Hepatic stellate cell (primary cell): Measurements from ENCODE around the gene PSMB10.
A peak's percentile ranks its signal among the peaks of the same experiment; 100 is the strongest.
"Not testable (repeated sequence)": the region's sequence is repeated elsewhere in the genome, so short reads cannot be mapped to it uniquely, and the experiment has no call there.

Source experiments
- DNase-seq: peaks from one replicate; pipeline ENCODE4 v3.0.0; 2011; ENCODE audit warnings: low spot score

The PSMB10 gene

DNA sequence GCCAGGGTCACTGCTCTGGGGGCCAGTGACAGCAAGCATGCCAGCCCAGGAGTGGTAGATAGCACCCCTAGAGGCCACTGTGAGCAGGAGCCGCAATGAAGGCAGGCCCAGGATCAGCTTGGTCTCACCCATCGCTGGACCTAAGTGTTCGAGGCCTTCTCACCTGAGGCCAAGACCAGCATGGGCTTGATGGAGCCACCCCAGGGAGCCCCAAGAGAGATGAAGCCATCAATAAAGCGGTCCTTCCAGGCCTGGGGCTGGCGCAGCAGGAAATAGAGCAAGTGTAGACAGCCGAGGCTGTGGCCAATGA lies 5.5 kb upstream of the PSMB10 start:
- DNase-seq, result peak; percentile 66

DNA sequence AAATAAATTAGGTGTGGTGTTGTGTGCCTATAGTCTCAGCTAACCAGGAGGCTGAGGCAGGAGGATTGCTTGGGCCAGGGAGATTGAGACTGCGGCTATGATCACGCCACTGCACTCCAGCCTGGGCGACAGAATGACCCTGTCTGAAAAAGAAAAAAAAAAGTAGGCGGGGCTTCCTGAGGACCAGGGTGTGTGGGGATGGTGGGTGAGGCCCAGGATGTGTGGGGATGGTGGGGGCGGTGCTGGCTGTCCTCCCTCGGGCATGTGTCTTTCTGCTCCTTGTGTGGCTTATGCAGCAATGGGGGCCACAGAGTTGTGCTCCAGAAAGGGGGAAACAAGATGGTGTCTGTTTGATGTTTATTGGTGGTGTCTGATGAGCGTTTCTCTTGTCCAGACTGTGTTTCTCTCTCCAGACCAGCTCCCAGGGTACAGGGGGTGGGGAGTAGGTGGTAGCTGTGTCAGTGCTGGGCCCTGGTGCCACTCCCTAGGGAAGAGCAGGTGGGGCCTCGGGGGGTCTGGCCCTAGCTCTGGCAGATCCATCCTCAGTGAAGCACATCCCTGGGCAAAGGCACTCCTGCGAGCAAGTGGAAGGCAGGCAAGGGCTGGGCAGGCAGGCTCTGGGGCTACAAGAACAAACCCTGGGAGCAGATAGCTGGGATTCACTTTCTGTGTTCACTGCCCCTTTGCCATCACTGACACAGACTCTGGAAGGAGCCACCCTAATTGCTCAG lies 5.0 kb upstream of the PSMB10 start:
- DNase-seq, result no peak

DNA sequence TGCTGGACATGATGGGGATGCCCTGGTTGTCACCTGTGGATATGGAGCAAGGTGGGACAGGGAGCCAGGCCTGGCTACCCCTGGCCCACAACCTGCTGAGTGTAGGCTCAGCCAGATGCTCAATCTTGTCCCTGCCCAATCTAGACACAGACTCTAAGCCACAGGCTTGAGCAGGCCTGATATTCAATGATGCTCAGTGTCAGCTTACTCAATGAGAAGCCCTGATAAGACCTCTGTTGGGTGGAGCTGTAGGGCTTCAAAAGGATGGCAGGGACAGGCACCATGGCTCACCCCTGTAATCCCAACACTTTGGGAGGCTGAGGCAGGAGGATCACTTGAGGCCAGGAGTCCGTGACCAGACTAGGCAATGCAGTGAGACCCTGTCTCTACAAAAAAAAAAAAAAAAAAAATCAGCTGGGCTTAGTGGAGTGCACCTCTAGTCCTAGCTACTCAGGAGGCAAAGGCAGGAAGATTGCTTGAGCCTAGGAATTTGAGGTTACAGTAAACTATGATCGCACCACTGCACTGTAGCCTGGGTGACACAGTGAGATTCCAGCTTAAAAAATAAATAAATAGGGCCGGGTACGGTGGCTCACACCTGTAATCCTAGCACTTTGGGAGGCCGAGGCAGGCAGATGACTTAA lies 3.9 kb upstream of the PSMB10 start:
- DNase-seq, result no peak

DNA sequence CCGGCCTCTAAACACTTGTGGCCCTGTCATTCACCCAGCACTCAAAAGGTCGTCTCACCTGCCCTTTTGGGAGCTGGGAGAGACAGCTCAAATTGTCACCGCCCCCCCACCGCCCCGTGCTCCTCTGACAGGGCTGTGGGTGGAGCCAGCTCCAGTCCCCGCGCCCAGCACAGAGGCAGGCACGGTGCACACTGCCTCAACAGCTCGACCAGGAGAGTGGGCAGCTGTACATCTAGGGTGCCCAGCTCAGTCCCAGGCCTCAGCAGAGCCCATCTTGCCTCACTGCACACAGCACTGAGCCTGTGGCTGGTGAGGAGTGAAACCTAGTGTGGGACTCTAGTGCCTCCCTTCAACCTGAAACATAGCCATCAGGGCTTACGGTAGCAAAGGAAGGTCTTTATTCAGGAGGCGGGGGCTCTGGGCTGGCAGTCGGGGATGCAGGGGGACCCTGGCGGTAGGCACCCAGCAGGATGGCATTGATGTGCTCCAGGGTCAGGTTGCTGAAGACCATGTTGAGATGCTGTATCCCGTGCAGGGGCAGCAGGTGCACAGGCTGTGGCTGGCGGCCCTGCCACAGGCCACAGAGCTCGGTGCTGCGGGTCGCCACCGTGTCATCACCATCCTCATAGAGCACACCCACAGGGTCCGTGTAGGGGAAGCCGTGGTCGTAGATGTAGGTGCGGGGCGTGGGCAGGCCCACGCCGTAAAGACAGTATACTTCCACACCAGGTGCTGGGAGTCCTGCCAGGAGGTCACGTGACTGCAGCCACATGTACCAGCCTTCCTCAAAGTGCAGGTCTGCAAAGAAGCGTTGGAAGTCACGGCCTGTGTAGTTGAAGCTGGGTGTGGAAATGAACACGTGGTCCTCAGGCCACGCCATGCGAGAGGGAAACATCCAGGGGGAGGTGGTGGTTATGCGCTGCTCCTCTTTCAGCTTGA lies 3.1 kb upstream of the PSMB10 start:
- DNase-seq, result no peak

DNA sequence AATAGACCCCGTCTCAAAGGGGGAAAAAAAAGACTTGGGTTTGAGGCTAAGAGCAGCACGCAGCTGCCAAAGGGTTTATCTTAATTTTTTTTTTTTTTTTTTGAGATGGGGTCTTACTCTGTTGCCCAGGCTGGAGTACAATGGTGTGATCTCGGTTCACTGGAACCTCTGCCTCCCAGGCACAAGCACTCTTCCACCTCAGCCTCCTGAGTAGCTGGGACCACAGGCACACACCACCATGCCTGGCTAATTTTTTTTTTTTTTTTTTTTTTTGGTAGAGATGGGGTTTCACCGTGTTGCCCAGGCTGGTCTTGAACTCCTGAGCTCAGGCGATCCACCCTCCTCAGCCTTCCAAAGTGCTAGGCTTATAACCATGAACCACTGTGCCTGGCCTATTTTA lies 1.1 kb upstream of the PSMB10 start:
- DNase-seq, result not testable (repeated sequence)

DNA sequence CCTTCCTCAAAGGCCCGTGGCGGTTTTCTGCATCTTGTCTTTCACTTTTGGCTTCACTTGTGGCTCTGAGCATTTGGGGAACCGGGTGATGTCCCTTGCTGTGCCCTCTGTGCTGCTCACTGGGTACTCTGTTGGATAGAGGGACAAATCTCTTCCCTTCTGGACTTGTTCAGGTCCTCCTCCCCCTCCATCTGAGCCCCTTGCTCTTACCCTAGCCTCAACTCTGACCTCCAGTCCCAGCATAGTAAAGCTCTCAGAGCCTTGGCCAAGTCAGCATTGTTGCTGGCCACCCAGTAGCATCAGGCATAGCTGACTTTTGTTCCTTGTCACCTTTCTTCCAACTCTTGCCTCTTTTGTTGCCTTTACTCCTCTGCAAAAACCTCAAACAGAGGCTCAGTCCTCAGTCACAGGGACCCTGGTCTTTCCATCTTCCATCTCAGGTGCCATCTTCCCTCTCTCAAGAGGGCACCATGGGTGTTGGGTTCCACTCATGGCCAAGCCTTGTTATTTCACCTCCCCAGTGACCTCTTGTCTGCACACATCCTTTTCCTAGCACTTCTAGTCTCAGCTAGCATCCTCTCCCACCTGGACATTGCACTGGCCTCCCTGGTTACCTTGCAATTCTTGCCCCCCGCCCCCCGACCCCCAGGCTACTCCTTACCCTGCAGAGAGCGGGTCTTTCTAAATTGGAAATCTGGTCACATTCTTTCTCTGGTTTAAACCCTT lies 393 bp upstream of the PSMB10 start:
- no peak for DNase-seq

DNA sequence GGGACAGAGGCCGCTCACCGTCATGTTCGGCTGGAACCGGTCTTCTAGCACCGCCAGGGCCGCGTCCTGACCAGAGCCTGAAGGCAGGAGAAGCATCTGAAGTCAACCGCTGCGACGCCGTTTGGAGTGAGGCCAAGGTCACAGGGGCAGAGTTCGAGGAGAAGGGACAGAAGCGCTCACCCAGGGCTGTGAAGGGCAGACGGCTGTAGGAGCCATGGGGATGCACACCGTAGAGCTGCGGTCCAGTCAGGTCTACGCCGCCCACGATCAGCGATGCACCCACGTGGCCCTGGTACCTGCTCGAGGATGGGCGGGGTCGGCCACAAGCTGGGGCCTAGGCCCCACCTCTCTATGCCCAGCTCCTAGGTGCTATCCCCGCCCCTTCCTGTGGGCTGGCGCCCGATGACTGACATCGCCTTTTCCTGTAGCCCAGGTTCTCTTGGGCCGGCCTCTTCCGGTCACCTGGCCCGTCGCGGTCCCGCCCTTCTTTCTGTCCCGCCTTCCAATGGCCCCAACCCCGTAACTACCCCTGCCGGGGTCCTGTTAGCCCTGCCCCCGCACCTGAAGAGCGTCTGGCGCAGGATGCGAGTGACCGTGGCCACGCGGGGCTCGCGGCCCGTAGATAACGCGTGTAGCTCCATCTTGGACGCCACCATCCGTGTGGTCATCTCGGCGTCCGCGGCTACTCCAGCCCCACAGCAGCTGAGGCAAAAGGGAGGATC lies 1.1 kb downstream of the PSMB10 start:
- DNase-seq, result peak; percentile 99

DNA sequence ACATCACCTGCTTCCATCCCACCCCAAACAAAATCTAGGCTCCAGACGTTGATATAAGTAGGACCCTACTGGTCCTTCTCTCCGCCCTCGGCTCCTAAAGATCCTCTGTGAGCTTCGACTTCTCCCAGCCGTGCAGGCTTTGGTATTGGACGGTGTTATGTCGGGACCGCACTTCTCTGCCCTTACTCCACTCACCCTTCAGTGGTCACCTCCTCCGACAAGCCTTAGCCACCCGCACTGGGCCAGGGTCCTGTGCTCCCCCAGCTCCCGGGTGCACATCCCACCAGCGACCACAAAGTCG lies 1.6 kb downstream of the PSMB10 start:
- DNase-seq, result no peak

DNA sequence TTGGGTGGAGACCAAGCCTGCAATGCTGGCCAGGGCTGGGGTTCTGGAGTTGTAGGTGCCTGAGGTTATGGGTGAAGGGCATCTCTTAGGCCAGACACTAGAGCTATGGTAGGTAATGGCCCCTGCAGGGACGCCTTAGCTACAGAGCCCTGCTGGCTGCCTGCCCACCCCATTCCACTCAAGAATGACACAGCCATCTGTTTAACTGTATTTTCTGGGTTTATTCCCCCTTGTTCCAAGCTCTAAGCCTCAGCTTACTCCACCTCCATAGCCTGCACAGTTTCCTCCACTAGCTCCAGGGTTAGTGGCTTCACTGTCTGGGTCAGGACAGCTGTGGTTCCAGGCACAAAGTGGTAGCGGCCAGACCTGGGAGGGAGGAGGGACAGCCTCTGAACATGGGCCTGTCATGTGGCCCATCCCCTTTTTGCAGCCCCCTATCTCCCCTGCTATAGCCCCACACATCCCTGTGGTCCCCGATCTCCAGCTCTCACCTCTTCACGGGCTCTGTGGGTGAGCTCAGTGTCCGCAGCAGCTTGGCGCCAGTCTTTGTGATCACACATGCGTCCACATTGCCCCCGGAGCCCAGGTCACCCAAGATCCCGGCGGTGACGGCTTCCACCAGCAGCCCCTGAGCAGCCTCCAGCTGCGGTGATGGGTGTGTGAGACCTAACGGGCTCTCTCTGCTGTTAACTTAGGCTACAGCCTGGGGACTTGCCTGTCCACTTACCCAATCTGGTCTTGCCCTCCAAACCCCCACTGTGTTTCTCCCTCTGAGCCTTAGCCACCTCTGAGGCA lies 2.1 kb downstream of the PSMB10 start:
- DNase-seq, result no peak

DNA sequence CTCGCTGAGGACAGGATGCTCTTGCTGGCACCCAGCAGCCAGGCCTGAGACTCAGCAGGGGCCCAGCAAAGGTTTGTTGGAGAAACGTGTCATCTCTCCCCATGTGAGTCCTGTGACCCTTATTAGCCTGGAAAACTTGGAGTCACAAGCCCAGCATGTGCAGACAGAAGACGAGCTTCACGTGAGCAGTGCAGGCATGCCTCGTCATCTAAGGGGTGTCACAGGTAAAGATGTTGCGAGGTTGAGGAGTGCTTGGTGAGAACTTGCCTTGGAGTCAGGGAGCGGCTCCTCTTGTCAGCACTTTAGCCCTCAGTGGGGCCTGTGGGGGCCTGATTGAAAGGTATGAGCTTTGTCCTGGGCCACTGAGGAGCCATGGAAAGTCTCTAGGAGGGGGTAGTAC lies 2.8 kb downstream of the PSMB10 start:
- no peak for DNase-seq

DNA sequence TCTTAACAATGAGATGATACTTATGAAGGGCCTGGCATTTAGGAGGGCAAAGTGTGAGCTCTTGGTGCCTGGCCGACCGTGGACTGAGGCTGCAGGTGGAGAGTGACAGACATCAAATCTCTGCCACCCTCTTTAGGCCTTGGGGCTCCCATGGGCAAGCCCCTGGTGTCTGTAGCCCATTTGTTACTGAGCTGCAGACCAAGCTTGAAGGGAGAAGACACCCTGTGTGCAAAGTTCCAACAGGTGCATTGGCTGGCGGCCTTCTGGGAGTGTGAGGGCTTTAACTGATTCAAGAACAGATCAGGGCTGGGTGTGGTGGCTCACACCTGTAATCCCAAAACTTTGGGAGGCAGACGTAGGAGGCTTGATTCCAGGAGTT lies 4.2 kb downstream of the PSMB10 start:
- DNase-seq, result no peak

DNA sequence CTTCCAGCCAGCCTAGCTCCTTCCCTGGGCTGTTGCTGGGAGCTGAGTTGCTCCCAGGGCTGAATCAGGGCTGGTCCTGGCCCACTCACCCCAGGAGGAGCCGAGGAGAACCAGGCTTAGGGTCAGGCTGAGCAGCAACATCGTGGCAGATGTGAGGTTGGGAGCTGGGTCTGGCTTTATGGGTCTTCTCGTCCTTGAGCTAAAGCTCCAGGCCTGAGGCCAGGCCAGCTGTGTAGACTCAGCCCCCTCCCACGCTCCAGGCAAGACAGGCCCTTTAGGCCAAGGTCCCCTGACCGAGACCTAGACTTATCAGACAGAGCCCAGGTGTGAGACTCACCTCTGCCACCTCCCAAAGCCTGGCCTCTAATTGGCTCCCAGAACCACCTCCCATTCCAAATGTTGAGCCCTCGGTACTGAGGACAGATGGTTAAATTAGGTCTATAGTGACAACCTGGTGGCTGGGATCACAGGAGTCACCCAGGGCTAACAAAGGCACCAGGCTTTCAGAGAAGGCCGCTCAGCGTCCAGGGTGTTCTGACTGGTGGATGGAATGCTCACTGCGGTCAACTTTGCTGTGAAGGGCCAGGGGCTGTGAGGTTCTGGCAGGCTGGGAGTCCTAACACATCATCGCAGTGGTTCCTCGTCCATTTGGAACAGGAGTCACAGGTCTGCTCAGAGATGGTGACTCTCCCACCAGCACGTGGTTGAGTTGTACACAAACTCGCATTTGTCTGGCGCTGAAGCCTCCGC lies 4.8 kb downstream of the PSMB10 start, which contains the start of gene CTRL:
Gene CTRL, minus strand, starts transcription at position 151 of the 750 bp plus-strand sequence. Its CDS starts 10 bp downstream, at position 141.
- DNase-seq, result no peak

DNA sequence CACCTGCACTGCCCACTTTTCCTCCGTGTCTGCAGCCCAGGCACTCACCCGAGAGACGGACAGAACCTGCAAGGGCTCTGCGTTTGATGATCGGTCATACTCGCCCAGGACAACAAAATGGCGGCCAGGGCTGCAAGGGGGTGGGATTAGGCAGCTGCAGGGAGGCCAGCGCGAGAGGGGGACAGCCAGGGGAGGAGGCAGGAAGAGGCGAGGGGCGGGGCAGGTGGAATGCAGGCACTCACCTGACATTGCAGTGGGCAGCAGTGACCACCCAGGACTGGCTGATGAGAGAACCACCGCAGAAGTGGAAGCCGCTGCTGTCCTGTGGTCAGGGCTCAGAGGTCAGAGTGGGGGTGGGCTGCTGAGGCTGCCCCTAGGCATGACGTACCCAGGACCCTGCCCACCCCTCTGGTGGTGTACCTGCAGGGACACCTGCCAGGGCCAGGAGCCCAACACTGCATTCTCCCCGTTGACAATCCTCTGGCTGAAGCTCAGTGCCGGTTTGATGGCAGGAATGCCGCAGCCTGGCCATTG lies 5.9 kb downstream of the PSMB10 start:
- no peak for DNase-seq

DNA sequence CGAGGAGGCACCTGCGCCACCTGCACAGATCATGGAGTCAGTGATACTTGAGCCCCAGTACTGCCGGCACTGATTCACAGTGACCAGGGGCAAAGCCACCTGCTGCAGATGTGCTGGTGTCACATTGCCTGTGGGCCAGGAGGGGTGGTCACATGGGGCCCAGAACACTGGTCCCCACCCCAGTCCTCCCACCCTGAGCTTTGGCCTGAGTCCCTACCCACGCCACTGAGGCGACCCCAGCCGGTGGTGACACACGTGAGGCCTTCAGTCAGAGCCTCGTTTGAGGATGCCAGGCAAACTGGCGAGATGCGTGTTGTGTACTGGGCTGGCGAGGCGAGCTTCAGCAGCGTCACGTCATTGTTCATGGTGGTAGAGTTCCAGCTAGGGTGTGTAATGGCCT lies 6.5 kb downstream of the PSMB10 start:
- DNase-seq, result no peak

DNA sequence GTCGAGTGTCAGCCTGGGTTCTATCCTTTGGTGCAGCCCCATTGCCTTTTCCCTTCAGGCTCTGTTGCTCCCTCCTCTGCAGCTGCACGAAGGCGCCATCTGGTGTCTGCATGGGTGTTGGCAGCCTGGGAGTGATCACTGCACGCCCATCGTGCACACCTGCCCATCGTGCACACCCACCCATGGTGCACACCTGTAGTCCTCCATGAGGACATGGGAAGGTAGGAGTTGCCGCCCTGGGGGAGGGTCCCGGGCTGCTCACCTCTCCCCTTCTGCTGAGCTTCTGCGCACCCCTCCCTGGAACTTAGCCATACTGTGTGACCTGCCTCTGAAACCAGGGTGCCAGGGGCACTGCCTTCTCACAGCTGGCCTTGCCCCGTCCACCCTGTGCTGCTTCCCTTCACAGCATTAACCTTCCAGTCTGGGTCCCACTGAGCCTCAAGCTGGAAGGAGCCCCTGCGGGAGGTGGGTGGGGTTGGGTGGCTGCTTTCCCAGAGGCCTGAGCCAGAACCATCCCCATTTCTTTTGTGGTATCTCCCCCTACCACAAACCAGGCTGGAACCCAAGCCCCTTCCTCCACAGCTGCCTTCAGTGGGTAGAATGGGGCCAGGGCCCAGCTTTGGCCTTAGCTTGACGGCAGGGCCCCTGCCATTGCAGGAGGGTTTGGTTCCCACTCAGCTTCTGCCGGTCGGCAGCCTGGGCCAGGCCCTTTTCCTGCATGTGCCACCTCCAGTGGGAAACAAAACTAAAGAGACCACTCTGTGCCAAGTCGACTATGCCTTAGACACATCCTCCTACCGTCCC lies 7.9 kb downstream of the PSMB10 start:
- DNase-seq, result peak; percentile 85

DNA sequence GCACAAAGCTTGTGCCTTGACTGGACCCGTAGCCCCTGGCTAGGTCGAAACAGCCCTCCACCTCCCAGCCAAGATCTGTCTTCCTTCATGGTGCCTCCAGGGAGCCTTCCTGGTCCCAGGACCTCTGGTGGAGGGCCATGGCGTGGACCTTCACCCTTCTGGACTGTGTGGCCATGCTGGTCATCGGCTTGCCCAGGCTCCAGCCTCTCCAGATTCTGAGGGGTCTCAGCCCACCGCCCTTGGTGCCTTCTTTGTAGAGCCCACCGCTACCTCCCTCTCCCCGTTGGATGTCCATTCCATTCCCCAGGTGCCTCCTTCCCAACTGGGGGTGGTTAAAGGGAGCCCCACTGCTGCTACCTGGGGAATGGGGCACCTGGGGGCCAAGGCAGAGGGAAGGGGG lies 8.5 kb downstream of the PSMB10 start:
- no peak for DNase-seq

DNA sequence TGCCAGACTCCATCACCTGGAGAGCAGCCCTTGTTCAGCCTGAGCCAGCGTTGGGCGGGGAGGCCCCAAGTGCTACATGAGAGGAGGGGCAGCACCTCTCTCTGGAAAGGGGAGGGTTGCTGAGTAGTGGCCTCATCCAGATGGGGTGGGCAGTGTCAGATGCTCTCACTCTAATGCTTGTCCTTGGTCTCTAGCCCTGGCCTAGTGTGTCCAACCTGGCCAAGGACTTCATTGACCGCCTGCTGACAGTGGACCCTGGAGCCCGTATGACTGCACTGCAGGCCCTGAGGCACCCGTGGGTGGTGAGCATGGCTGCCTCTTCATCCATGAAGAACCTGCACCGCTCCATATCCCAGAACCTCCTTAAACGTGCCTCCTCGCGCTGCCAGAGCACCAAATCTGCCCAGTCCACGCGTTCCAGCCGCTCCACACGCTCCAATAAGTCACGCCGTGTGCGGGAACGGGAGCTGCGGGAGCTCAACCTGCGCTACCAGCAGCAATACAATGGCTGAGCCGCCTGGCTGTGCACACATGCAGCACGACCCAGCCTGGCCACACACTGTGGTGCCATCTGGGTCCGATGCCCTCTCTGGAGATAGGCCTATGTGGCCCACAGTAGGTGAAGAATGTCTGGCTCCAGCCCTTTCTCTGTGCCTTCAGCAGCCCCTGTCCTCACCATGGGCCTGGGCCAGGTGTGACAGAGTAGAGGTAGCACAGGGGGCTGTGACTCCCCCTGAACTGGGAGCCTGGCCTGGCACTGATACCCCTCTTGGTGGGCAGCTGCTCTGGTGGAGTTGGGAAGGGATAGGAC lies 9.3 kb downstream of the PSMB10 start:
- DNase-seq, result no peak

DNA sequence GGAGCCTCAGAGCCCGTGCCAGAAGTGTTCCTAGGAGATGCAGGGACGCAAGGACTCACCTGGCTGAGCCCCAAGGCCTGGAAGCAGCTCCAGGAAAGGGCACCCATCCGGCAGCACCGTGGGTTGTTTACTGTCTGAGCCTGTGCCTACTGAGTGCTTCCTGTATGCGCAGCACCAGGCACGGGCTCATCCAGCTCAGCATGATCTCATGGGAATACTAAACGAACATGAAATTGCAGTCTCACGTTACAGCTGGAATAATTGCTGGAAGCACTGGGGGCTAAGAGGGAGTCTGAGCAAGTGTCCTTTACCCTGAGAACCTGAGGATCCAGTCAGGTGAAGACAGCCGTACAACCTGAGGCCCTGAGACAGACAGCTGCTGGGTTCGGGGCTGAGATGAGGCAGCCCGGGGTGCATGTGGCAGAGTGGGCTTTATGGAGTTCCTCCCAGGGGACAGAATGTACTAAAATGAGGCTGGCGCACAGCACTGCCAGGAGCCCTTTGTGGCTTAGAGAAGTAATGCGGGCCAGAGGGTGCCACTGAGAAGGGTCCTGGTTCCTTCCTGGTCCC lies 10.4 kb downstream of the PSMB10 start:
- peak; percentile 78 for DNase-seq
